H1 (cell line): ENCODE measurements around the gene BMI1. TPM values are rescaled to one million over a fixed set of nuclear protein-coding genes. Genes with fewer than 3 reads are reported as not detected.

Experiments used
- CTCF ChIA-PET: fragments of 300-600 bp; sonication (Branson Sonifier 250); formaldehyde crosslinking; loops from one replicate; lab custom pipeline; 2021; ENCODE audit not compliant: partially characterized antibody; lab: Charles Lee
- POLR2A ChIA-PET: fragments of 300-600 bp; sonication (Branson Sonifier 250); formaldehyde crosslinking; loops from one replicate; lab custom pipeline; 2021; ENCODE audit warnings: inconsistent platforms; ENCODE audit not compliant: partially characterized antibody; lab: Charles Lee
- DNase-seq, 2 experiments: peaks; one replicate each; pipeline versions ENCODE4 v3.0.0 to v3.0.0-alpha.2; 2010 to 2022; ENCODE audit warnings: low spot score in 2 of 2, low read depth in 1 of 2, mixed read lengths in 1 of 2
- FAIRE-seq: peaks from 2 replicates; lab custom pipeline; 2011; peaks lifted over from hg19 to GRCh38; lab: Jason Lieb, UNC
- H2AFZ ChIP-seq: 2 replicates; pipeline ENCODE4 v1.8.1; 2012; ENCODE audit warnings: low read length, inconsistent platforms
- H2AK5ac ChIP-seq: 2 replicates; pipeline ENCODE4 v1.6.1; 2013; ENCODE audit warnings: low read depth, low read length
- H2BK120ac ChIP-seq: replicated peaks from 2 replicates; pipeline ENCODE3; 2013; ENCODE audit warnings: low read depth, low read length, inconsistent platforms
- H2BK12ac ChIP-seq: 2 replicates; pipeline ENCODE4 v1.6.1; 2013; ENCODE audit warnings: low read depth, low read length
- H2BK15ac ChIP-seq: 2 replicates; pipeline ENCODE4 v1.6.1; 2013; ENCODE audit warnings: low read length
- H2BK20ac ChIP-seq: 2 replicates; pipeline ENCODE4 v1.6.1; 2013; ENCODE audit warnings: low read length
- H2BK5ac ChIP-seq: 2 replicates; pipeline ENCODE4 v1.6.1; 2013; ENCODE audit warnings: low read depth, low read length
- H3K14ac ChIP-seq: 2 replicates; pipeline ENCODE4 v1.6.1; 2013; ENCODE audit warnings: inconsistent platforms; ENCODE audit not compliant: insufficient read length
- H3K18ac ChIP-seq: 2 replicates; pipeline ENCODE4 v1.6.1; 2013; ENCODE audit warnings: low read length; ENCODE audit errors: extremely low read depth
- H3K23ac ChIP-seq: 2 replicates; pipeline ENCODE4 v1.6.1; 2013; ENCODE audit warnings: inconsistent platforms; ENCODE audit not compliant: insufficient read length
- H3K23me2 ChIP-seq: 2 replicates; pipeline ENCODE4 v1.6.1; 2013; ENCODE audit warnings: low read depth, low read length
- H3K27ac ChIP-seq: 2 replicates; pipeline ENCODE4 v1.6.1; 2011; ENCODE audit warnings: low read depth, low read length, inconsistent platforms
- H3K27me3 ChIP-seq, 4 experiments: replicated peaks in 1 of 4; 1 replicate in 1 of 4; 2 replicates in 3 of 4; pipeline versions ENCODE4 v1.6.1 to v1.8.1; 2011 to 2013; ENCODE audit warnings: low read length in 3 of 4, mild to moderate bottlenecking in 3 of 4, inconsistent platforms in 2 of 4, mixed read lengths in 2 of 4, moderate library complexity in 1 of 4; ENCODE audit not compliant: control insufficient read depth in 3 of 4, insufficient read depth in 3 of 4; ENCODE audit errors: extremely low read depth in 1 of 4
- H3K36me3 ChIP-seq, 4 experiments: 2 replicates each; pipeline versions ENCODE4 v1.6.1 to v1.8.1; 2011 to 2013; ENCODE audit warnings: mild to moderate bottlenecking in 4 of 4, low read length in 3 of 4, moderate library complexity in 2 of 4, control low read depth in 1 of 4, inconsistent platforms in 1 of 4; ENCODE audit not compliant: insufficient read depth in 4 of 4, control insufficient read depth in 2 of 4
- H3K4ac ChIP-seq: replicated peaks from 2 replicates; pipeline ENCODE3; 2013; ENCODE audit warnings: low read length, low read depth, mixed read lengths, inconsistent platforms; ENCODE audit not compliant: insufficient read length
- H3K4me1 ChIP-seq, 4 experiments: replicated peaks in 1 of 4; 1 replicate in 1 of 4; 2 replicates in 3 of 4; pipeline versions ENCODE4 v1.6.1 to v1.8.1; 2011 to 2013; ENCODE audit warnings: low read length in 3 of 4, inconsistent platforms in 2 of 4, mixed read lengths in 1 of 4; ENCODE audit not compliant: insufficient read depth in 4 of 4, control insufficient read depth in 3 of 4
- H3K4me2 ChIP-seq, 2 experiments: 2 replicates each; pipeline versions ENCODE4 v1.6.1 to v1.8.1; 2011 to 2013; ENCODE audit warnings: low read depth in 2 of 2, low read length in 2 of 2, control low read depth in 1 of 2, inconsistent platforms in 1 of 2, mild to moderate bottlenecking in 1 of 2; ENCODE audit not compliant: insufficient read depth in 1 of 2
- H3K4me3 ChIP-seq, 4 experiments: fragments of 200-600, 300-600 bp in 1 of 4; sonication (generic), shearing (Covaris generic), sonication (Bioruptor Twin) in 1 of 4; 2 replicates each; pipeline versions ENCODE4 v1.5.1 to v1.8.1; 2011 to 2016; ENCODE audit warnings: low read length in 4 of 4, low read depth in 3 of 4, control low read depth in 2 of 4, inconsistent platforms in 2 of 4, mild to moderate bottlenecking in 2 of 4, mixed read lengths in 1 of 4, moderate library complexity in 1 of 4; ENCODE audit not compliant: insufficient read depth in 2 of 4; ENCODE audit errors: extremely low read depth in 1 of 4
- H3K56ac ChIP-seq: replicated peaks from 2 replicates; pipeline ENCODE3; 2013; ENCODE audit warnings: low read depth, mild to moderate bottlenecking, mixed read lengths, low read length, inconsistent platforms; ENCODE audit not compliant: insufficient read length
- H3K79me1 ChIP-seq: 2 replicates; pipeline ENCODE4 v1.6.1; 2013; ENCODE audit warnings: low read depth, low read length, control low read depth
- H3K79me2 ChIP-seq, 2 experiments: 2 replicates each; pipeline versions ENCODE4 v1.6.1 to v1.8.1; 2012 to 2013; ENCODE audit warnings: low read length in 2 of 2, mild to moderate bottlenecking in 2 of 2, inconsistent platforms in 1 of 2; ENCODE audit not compliant: insufficient read depth in 2 of 2, control insufficient read depth in 1 of 2
- H3K9ac ChIP-seq, 4 experiments: replicated peaks in 1 of 4; 1 replicate in 1 of 4; 2 replicates in 3 of 4; pipeline versions ENCODE4 v1.6.1 to v1.8.1; 2011 to 2013; ENCODE audit warnings: low read depth in 3 of 4, low read length in 3 of 4, control low read depth in 2 of 4, mild to moderate bottlenecking in 2 of 4, moderate library complexity in 2 of 4, inconsistent platforms in 1 of 4; ENCODE audit errors: extremely low read depth in 1 of 4
- H3K9me3 ChIP-seq, 2 experiments: 2 replicates each; pipeline versions ENCODE4 v1.6.1 to v1.8.1; 2012 to 2013; ENCODE audit warnings: mild to moderate bottlenecking in 2 of 2, moderate library complexity in 2 of 2, control low read depth in 1 of 2, inconsistent platforms in 1 of 2, low read depth in 1 of 2, low read length in 1 of 2, mixed read lengths in 1 of 2; ENCODE audit not compliant: insufficient read depth in 2 of 2
- H4K20me1 ChIP-seq, 2 experiments: replicated peaks in 1 of 2; 2 replicates each; pipeline versions ENCODE3 to v1.8.1; 2011 to 2013; ENCODE audit warnings: inconsistent platforms in 2 of 2, low read length in 2 of 2, mild to moderate bottlenecking in 1 of 2; ENCODE audit not compliant: insufficient read depth in 2 of 2, control insufficient read depth in 1 of 2
- H4K5ac ChIP-seq: 2 replicates; pipeline ENCODE4 v1.6.1; 2013; ENCODE audit warnings: low read length, low read depth, mixed read lengths, inconsistent platforms; ENCODE audit not compliant: insufficient read length
- H4K8ac ChIP-seq: 2 replicates; pipeline ENCODE4 v1.8.0; 2013; ENCODE audit warnings: mild to moderate bottlenecking, moderate library complexity, low read length, inconsistent platforms; ENCODE audit not compliant: insufficient read depth; ENCODE audit errors: extremely low read depth
- H4K91ac ChIP-seq: replicated peaks from 2 replicates; pipeline ENCODE3; 2013; ENCODE audit warnings: low read length, mixed read lengths, inconsistent platforms; ENCODE audit not compliant: insufficient read length
- EZH2 ChIP-seq: fragments of 200-600 bp; sonication (generic); IDR thresholded peaks from 2 replicates; pipeline ENCODE4 v1.7.1; 2012; ENCODE audit warnings: low read depth, mild to moderate bottlenecking, moderate library complexity, low read length, inconsistent platforms; ENCODE audit not compliant: severe bottlenecking
- POU5F1 ChIP-seq: IDR thresholded peaks from 2 replicates; pipeline ENCODE4 v1.6.1; 2011; ENCODE audit warnings: low read depth, mild to moderate bottlenecking, low read length, moderate library complexity
- RNF2 ChIP-seq: fragments of 200-900, 300-1000 bp; sonication (generic); IDR thresholded peaks from 2 replicates; pipeline ENCODE4 v1.7.1; 2016; ENCODE audit warnings: borderline replicate concordance, low read depth, mild to moderate bottlenecking, antibody characterized with exemption, low read length; ENCODE audit not compliant: poor library complexity, severe bottlenecking; ENCODE audit errors: missing control alignments
- SUZ12 ChIP-seq: fragments of 200-600 bp; sonication (generic); IDR thresholded peaks from 2 replicates; pipeline ENCODE4 v1.6.1; 2012; ENCODE audit warnings: mild to moderate bottlenecking, inconsistent platforms, low read length, moderate library complexity, mixed read lengths
- WGBS, 2 experiments: shearing (Covaris generic) in 1 of 2; methylation state at CpG; one replicate each; pipeline versions ENCODE4 v1.1.6 to v1.1.7; 2013 to 2015; ENCODE audit warnings: low lambda C conversion rate in 2 of 2, mixed read lengths in 2 of 2, inconsistent platforms in 1 of 2, low coverage in 1 of 2, missing lambda C conversion rate in 1 of 2; ENCODE audit not compliant: insufficient replicate concordance in 2 of 2, insufficient coverage in 1 of 2, insufficient read length in 1 of 2; ENCODE audit errors: extremely low coverage in 1 of 2, missing lambda C conversion rate in 1 of 2; 5-methylcytosine and 5-hydroxymethylcytosine counted together
- polyA plus RNA-seq, 7 experiments: library from polyadenylated mRNA; depleted of rRNA in 3 of 7; stranded (reverse) in 5 of 7; unstranded in 2 of 7; fragments of >200 nt in 5 of 7; fragments of 200-250 nt in 2 of 7; gene quantifications; 1 replicate in 5 of 7; 2 replicates in 1 of 7; 4 replicates in 1 of 7; pipeline versions ENCODE4 v1.2.1 to v1.2.3, GENCODE V29; 2011 to 2013; ENCODE audit warnings: missing spikeins in 2 of 7, mixed read lengths in 2 of 7
- total RNA-seq: library from RNA; stranded (reverse); fragmentation: NEBNext Ultra II Directional; extraction: Animal tissue kit (Norgen Biotek cat#: 25700); gene quantifications from 2 replicates; pipeline ENCODE4 v1.2.1, GENCODE V29; 2021

Gene BMI1
- total and polyA plus RNA-seq, 2 of the 8 experiments (the other 6 are each of a cell fraction or from before 2014, with no cell fraction given) = 2.8 to 10.7 TPM

DNA sequence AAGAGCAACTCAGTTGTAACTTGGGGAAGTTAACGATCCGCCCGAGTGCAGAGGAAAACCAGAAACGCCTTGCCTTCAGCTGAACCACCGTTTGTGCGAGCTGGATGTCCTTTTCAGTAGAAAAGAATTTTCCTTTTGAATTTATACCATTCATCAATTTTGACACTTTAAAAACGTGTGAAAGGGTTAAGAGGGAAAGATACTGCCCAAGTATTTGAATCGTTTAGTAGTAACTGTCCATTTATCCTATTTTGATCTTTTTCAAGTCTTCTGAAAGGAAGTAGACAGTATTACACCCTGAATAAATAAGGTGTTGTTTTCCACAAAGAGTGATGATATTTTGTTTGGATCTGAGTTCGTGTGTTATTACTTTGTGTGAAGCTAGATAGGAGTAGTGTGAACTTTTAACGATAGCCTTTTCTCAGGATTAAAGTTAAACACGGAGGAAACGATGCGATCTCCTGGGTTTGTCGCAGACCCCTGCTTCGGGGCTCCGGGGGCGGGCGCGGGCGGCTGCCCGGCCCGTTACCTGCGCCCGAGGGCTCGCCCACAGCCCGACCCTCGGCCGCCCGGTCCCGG lies 830 bp upstream of the BMI1 start:
- Histone ChIP-seq H2BK15ac (no peak overlapping the region), H3K18ac (no peak overlapping the region; the same call in 1 of the 2 replicates), H2BK12ac (no peak overlapping the region), H3K27ac (no peak overlapping the region), H2AFZ (no peak overlapping the region), H3K4me2 (peak overlapping the region; percentile 34 to 58; a peak in 3 of 4 replicates), H3K56ac (no peak overlapping the region), H3K9me3 (no peaks in the 10 kb centered on the region), H3K36me3 (no peaks in the 10 kb centered on the region), H2BK120ac (no peak overlapping the region), H3K79me1 (no peaks in the 10 kb centered on the region), H4K8ac (no peak overlapping the region), H3K23me2 (peaks cover 12% of the 10 kb centered on the region), H3K79me2 (no peaks in the 10 kb centered on the region), H3K4me3 (peak overlapping the region in 2 of 4 experiments; percentile 53 to 63; a peak in 4 of 8 replicates), H3K4me1 (peaks cover 4 to 16% (median 6%) of the 10 kb centered on the region in 4 experiments; a peak in 5 of 7 replicates), H4K20me1 (peaks cover 7 to 12% of the 10 kb centered on the region in 2 experiments), H4K91ac (no peak overlapping the region), H3K14ac (no peak overlapping the region), H3K27me3 (peaks cover 35 to 75% (median 53%) of the 10 kb centered on the region in 4 experiments), H3K23ac (no peak overlapping the region), H4K5ac (no peak overlapping the region), H2BK5ac (no peak overlapping the region), H2AK5ac (no peak overlapping the region), H3K4ac (no peak overlapping the region), H3K9ac (no peak overlapping the region), H2BK20ac (no peak overlapping the region)
- no peak for FAIRE-seq
- peak; percentile 90 for TF ChIP-seq EZH2
- peak; percentile 93 for TF ChIP-seq SUZ12
- peak; percentile 57 for TF ChIP-seq RNF2
- TF ChIP-seq POU5F1 = no peak
- CTCF ChIA-PET = no interaction called here
- no peak for DNase-seq
- POLR2A ChIA-PET = no interaction called here
- 5% methylated on average over 16 of the region's 30 CpGs; no CpG with 5 or more reads in 1 of the 2 experiments for WGBS, 2 experiments
